Measurements from ENCODE around the gene ALPK1.

ALPK1 gene

DNA sequence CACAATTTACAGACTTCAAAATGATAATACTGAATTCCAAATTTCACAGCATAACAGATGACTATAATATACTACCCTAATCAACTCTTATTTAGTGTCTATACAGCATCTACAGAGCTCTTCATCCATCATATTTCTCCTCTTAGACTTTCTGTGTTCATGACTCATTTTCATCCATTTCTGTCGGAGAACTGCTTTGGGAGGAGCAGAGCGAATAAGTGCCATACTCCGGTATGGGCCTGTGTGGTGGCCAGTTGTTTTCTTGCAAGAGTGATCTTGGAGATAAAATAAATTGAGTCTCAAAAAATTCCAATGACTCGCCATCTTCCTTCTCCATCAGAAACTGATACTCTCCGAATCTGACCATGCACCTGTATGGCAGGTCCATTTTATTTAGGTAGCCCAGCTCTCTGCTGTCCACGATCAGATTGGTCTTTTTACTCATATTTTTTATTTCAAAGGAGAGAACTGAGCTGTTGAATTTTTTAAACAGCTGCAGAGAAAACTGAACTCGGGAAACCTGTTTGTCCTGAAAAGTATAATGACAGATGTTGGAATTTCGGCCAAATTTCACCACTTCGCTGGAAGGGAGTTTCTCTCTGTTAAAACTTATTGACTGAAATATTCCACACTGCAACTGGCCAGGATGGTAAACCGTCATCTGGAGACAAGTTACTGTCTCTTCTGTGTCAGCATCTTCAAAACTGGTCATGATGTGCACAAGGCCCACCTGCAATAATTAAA is 19.3 kb upstream of the ALPK1 start:
- H3K4me3 ChIP-seq (ENCODE audit: insufficient read depth in 1 of 2, low read depth in 1 of 2, low read length in 2 of 2), result no peak overlapping the region
- peaks cover 26% of the 10 kb centered on the region for H3K79me1 ChIP-seq (replicated peaks; ENCODE audit: low read length, poor library complexity, severe bottlenecking)
- no peak for DNase-seq
- H3K4me2 ChIP-seq (ENCODE audit: low read length, poor library complexity, severe bottlenecking), result no peak overlapping the region
- no peak overlapping the region for H3K4ac ChIP-seq (ENCODE audit: low read depth in 1 of 2, low read length in 2 of 2)
- no peak overlapping the region for H2BK120ac ChIP-seq (ENCODE audit: low read depth, low read length)
- no peak overlapping the region for H4K8ac ChIP-seq (ENCODE audit: low read length)
- peaks cover 1% of the 10 kb centered on the region for H3K4me1 ChIP-seq (ENCODE audit: control insufficient read depth, insufficient read depth, low read depth, low read length)
- no peak overlapping the region for H2BK15ac ChIP-seq (ENCODE audit: low read depth, poor library complexity, severe bottlenecking)
- H3K9me3 ChIP-seq (ENCODE audit: control insufficient read depth, low read length), result no peaks in the 10 kb centered on the region
- no peak overlapping the region for H2BK5ac ChIP-seq (ENCODE audit: low read depth, low read length, poor library complexity, severe bottlenecking)
- H3K18ac ChIP-seq (ENCODE audit: low read depth in 1 of 2, low read length in 2 of 2), result no peak overlapping the region
- H2AFZ ChIP-seq (ENCODE audit: low read depth, low read length), result no peak overlapping the region
- no peak overlapping the region for H2BK12ac ChIP-seq (ENCODE audit: low read length in 2 of 2)
- H2AK5ac ChIP-seq (ENCODE audit: low read length, severe bottlenecking), result no peak overlapping the region
- H3K27me3 ChIP-seq (ENCODE audit: control insufficient read depth in 1 of 2, insufficient read depth in 1 of 2, low read length in 2 of 2), result no peaks in the 10 kb centered on the region
- WGBS, result 94% methylated on average over 9 of the region's 10 CpGs
- peaks cover 0 to 10% of the 10 kb centered on the region in 2 experiments for H3K36me3 ChIP-seq (ENCODE audit: control insufficient read depth in 1 of 2, insufficient read depth in 2 of 2, low read depth in 1 of 2, low read length in 2 of 2)
- H4K91ac ChIP-seq (ENCODE audit: low read length), result no peak overlapping the region
- H3K23ac ChIP-seq (ENCODE audit: low read length in 2 of 2), result no peak overlapping the region
- H3K27ac ChIP-seq (ENCODE audit: low read length, poor library complexity, severe bottlenecking), result no peak overlapping the region
- H3K14ac ChIP-seq (ENCODE audit: low read length in 2 of 2), result no peak overlapping the region
- no peak overlapping the region for H3K9ac ChIP-seq (ENCODE audit: low read length)

- H2AFZ ChIP-seq (ENCODE audit: low read depth, low read length), result no peak overlapping the region
- no peak overlapping the region for H4K8ac ChIP-seq (ENCODE audit: low read length)
- H3K9ac ChIP-seq (ENCODE audit: low read length), result no peak overlapping the region
- DNase-seq, result no peak
- no peak overlapping the region for H3K18ac ChIP-seq (ENCODE audit: low read depth in 1 of 2, low read length in 2 of 2)
- H4K91ac ChIP-seq (ENCODE audit: low read length), result no peak overlapping the region
- H2BK120ac ChIP-seq (ENCODE audit: low read depth, low read length), result no peak overlapping the region
- no peak overlapping the region for H2BK5ac ChIP-seq (ENCODE audit: low read depth, low read length, poor library complexity, severe bottlenecking)
- H3K4me3 ChIP-seq (ENCODE audit: insufficient read depth in 1 of 2, low read depth in 1 of 2, low read length in 2 of 2), result no peak overlapping the region
- no peaks in the 10 kb centered on the region for H3K9me3 ChIP-seq (ENCODE audit: control insufficient read depth, low read length)
- H3K14ac ChIP-seq (ENCODE audit: low read length in 2 of 2), result no peak overlapping the region
- no peak overlapping the region for H2BK15ac ChIP-seq (ENCODE audit: low read depth, poor library complexity, severe bottlenecking)
- H2BK12ac ChIP-seq (ENCODE audit: low read length in 2 of 2), result no peak overlapping the region
- H3K4me2 ChIP-seq (ENCODE audit: low read length, poor library complexity, severe bottlenecking), result no peak overlapping the region
- 80% methylated on average over 8 of the region's 10 CpGs for WGBS
- peaks cover 26% of the 10 kb centered on the region for H3K79me1 ChIP-seq (replicated peaks; ENCODE audit: low read length, poor library complexity, severe bottlenecking)
- H3K27ac ChIP-seq (ENCODE audit: low read length, poor library complexity, severe bottlenecking), result no peak overlapping the region
- H3K4me1 ChIP-seq (ENCODE audit: control insufficient read depth, insufficient read depth, low read depth, low read length), result peaks cover 3% of the 10 kb centered on the region
- H3K36me3 ChIP-seq (ENCODE audit: control insufficient read depth in 1 of 2, insufficient read depth in 2 of 2, low read depth in 1 of 2, low read length in 2 of 2), result peaks cover 0 to 10% of the 10 kb centered on the region in 2 experiments
- no peak overlapping the region for H3K23ac ChIP-seq (ENCODE audit: low read length in 2 of 2)
- H2AK5ac ChIP-seq (ENCODE audit: low read length, severe bottlenecking), result no peak overlapping the region
- no peaks in the 10 kb centered on the region for H3K27me3 ChIP-seq (ENCODE audit: control insufficient read depth in 1 of 2, insufficient read depth in 1 of 2, low read length in 2 of 2)
- no peak overlapping the region for H3K4ac ChIP-seq (ENCODE audit: low read depth in 1 of 2, low read length in 2 of 2)
Observed at GRCh38 chr4:112279025-112279881, 17.9 kb upstream of the ALPK1 start.

DNA sequence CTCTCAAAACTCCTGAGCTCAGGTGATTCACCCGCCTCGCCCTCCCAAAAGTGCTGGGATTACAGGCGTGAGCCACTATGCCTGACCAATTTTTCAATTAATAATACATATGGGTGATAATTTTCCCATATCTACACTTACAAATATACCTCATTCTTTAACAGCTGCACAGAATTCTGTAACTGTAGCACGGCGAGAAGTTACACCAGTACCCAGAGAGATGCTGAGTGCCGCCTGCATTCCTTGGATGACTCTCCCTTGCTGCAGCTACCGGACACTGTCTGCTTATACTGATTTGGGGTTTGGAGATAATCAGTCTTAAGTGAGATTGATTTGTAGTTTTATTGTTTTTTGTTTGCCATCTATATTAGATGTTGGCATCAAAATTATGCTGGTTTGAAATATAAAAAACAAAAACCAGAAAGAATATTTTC is 17.3 kb upstream of the ALPK1 start:
- WGBS, result 86% methylated on average over 4 of the region's 7 CpGs
- H3K14ac ChIP-seq (ENCODE audit: low read length in 2 of 2), result no peak overlapping the region
- H2BK12ac ChIP-seq (ENCODE audit: low read length in 2 of 2), result no peak overlapping the region
- no peak overlapping the region for H2AK5ac ChIP-seq (ENCODE audit: low read length, severe bottlenecking)
- H3K4me1 ChIP-seq (ENCODE audit: control insufficient read depth, insufficient read depth, low read depth, low read length), result peaks cover 3% of the 10 kb centered on the region
- H3K27me3 ChIP-seq (ENCODE audit: control insufficient read depth in 1 of 2, insufficient read depth in 1 of 2, low read length in 2 of 2), result no peaks in the 10 kb centered on the region
- no peak overlapping the region for H3K18ac ChIP-seq (ENCODE audit: low read depth in 1 of 2, low read length in 2 of 2)
- no peak overlapping the region for H2BK120ac ChIP-seq (ENCODE audit: low read depth, low read length)
- peaks cover 26% of the 10 kb centered on the region for H3K79me1 ChIP-seq (replicated peaks; ENCODE audit: low read length, poor library complexity, severe bottlenecking)
- H4K91ac ChIP-seq (ENCODE audit: low read length), result no peak overlapping the region
- no peak overlapping the region for H2BK15ac ChIP-seq (ENCODE audit: low read depth, poor library complexity, severe bottlenecking)
- H3K36me3 ChIP-seq (ENCODE audit: control insufficient read depth in 1 of 2, insufficient read depth in 2 of 2, low read depth in 1 of 2, low read length in 2 of 2), result peaks cover 0 to 10% of the 10 kb centered on the region in 2 experiments
- no peak overlapping the region for H2BK5ac ChIP-seq (ENCODE audit: low read depth, low read length, poor library complexity, severe bottlenecking)
- no peak overlapping the region for H2AFZ ChIP-seq (ENCODE audit: low read depth, low read length)
- H3K9ac ChIP-seq (ENCODE audit: low read length), result no peak overlapping the region
- no peak overlapping the region for H3K4me3 ChIP-seq (ENCODE audit: insufficient read depth in 1 of 2, low read depth in 1 of 2, low read length in 2 of 2)
- DNase-seq, result no peak
- H4K8ac ChIP-seq (ENCODE audit: low read length), result no peak overlapping the region
- H3K27ac ChIP-seq (ENCODE audit: low read length, poor library complexity, severe bottlenecking), result no peak overlapping the region
- no peaks in the 10 kb centered on the region for H3K9me3 ChIP-seq (ENCODE audit: control insufficient read depth, low read length)
- H3K23ac ChIP-seq (ENCODE audit: low read length in 2 of 2), result no peak overlapping the region
- no peak overlapping the region for H3K4ac ChIP-seq (ENCODE audit: low read depth in 1 of 2, low read length in 2 of 2)
- H3K4me2 ChIP-seq (ENCODE audit: low read length, poor library complexity, severe bottlenecking), result no peak overlapping the region

DNA sequence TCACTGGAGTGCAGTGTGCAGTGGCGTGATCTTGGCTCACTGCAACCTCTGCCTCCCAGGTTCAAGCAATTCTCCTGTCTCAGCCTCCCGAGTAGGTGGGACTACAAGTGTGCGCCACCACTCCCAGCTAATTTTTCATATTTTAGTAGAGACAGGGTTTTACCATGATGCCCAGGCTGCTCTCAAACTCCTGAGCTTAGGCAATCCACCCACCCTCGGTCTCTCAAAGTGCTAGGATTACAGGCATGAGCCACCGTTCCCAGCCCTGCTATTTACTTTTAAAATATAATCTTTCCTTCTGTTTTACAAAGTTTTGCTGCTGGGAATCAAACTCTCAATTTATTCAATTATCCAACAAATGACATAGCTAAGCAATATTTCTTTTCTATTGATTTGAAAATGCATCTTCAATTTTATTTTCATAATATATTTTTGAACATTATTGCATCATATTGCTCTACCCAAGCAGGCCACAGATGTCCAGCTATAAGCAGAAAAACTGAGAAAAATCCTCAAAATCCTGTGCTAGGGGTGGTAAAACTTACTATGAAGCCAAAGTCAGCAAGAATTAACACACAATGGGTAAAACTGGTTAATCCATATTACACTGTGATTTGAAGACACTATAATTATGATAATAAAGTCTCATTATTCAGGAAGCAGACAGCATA is 16.6 kb upstream of the ALPK1 start:
- H3K23ac ChIP-seq (ENCODE audit: low read length in 2 of 2), result no peak overlapping the region
- WGBS, result 75% methylated on average over 5 of the region's 5 CpGs

More for the DNA sequence above, 16.6 kb upstream of the ALPK1 start:
- Histone ChIP-seq H4K91ac (ENCODE audit: low read length) (no peak overlapping the region), H3K4me2 (ENCODE audit: low read length, poor library complexity, severe bottlenecking) (no peak overlapping the region), H2BK5ac (ENCODE audit: low read depth, low read length, poor library complexity, severe bottlenecking) (no peak overlapping the region), H2BK120ac (ENCODE audit: low read depth, low read length) (no peak overlapping the region), H2BK15ac (ENCODE audit: low read depth, poor library complexity, severe bottlenecking) (no peak overlapping the region), H3K18ac (ENCODE audit: low read depth in 1 of 2, low read length in 2 of 2) (no peak overlapping the region), H4K8ac (ENCODE audit: low read length) (no peak overlapping the region), H3K36me3 (ENCODE audit: control insufficient read depth in 1 of 2, insufficient read depth in 2 of 2, low read depth in 1 of 2, low read length in 2 of 2) (peaks cover 0 to 10% of the 10 kb centered on the region in 2 experiments), H3K79me1 (replicated peaks; ENCODE audit: low read length, poor library complexity, severe bottlenecking) (peaks cover 24% of the 10 kb centered on the region), H3K27ac (ENCODE audit: low read length, poor library complexity, severe bottlenecking) (no peak overlapping the region), H2BK12ac (ENCODE audit: low read length in 2 of 2) (no peak overlapping the region), H3K4ac (ENCODE audit: low read depth in 1 of 2, low read length in 2 of 2) (no peak overlapping the region), H3K9me3 (ENCODE audit: control insufficient read depth, low read length) (no peaks in the 10 kb centered on the region), H3K14ac (ENCODE audit: low read length in 2 of 2) (no peak overlapping the region), H3K9ac (ENCODE audit: low read length) (no peak overlapping the region), H2AFZ (ENCODE audit: low read depth, low read length) (no peak overlapping the region), H3K27me3 (ENCODE audit: control insufficient read depth in 1 of 2, insufficient read depth in 1 of 2, low read length in 2 of 2) (no peaks in the 10 kb centered on the region), H2AK5ac (ENCODE audit: low read length, severe bottlenecking) (no peak overlapping the region), H3K4me1 (ENCODE audit: control insufficient read depth, insufficient read depth, low read depth, low read length) (peaks cover 4% of the 10 kb centered on the region), H3K4me3 (ENCODE audit: insufficient read depth in 1 of 2, low read depth in 1 of 2, low read length in 2 of 2) (no peak overlapping the region)
- DNase-seq, result no peak
